GM21737 (cell line): ENCODE measurements around the gene TPRA1.

ENCODE experiments used
- ATAC-seq: cut with Tn5 transposase; IDR thresholded peaks from one replicate; pipeline ENCODE4 v1.9.1; 2021; ENCODE audit warnings: mild to moderate bottlenecking, moderate library complexity; ENCODE audit not compliant: unreplicated experiment

The TPRA1 gene

GRCh38 chr3:127566833-127567232, 23.7 kb downstream of the TPRA1 start:
- ATAC-seq, result no peak

GRCh38 chr3:127565711-127566110, 24.8 kb downstream of the TPRA1 start:
- ATAC-seq, result no peak

- no peak for ATAC-seq
These were observed 30.3 kb downstream of the TPRA1 start for GRCh38 chr3:127560051-127560787.

GRCh38 chr3:127556565-127556964, 34.0 kb downstream of the TPRA1 start:
- ATAC-seq, result no peak

- ATAC-seq, result no peak
These were observed 35.4 kb downstream of the TPRA1 start for GRCh38 chr3:127555108-127555507.

GRCh38 chr3:127552038-127552437, 38.5 kb downstream of the TPRA1 start:
- no peak for ATAC-seq

- no peak for ATAC-seq
These were observed 39.4 kb downstream of the TPRA1 start for GRCh38 chr3:127551178-127551577.

- ATAC-seq, result no peak
These were observed 39.9 kb downstream of the TPRA1 start for GRCh38 chr3:127550468-127551157.

GRCh38 chr3:127549826-127550467, 40.6 kb downstream of the TPRA1 start:
- no peak for ATAC-seq

- no peak for ATAC-seq
These were observed 42.5 kb downstream of the TPRA1 start for GRCh38 chr3:127547761-127548605.

GRCh38 chr3:127546970-127547733, 43.4 kb downstream of the TPRA1 start:
- ATAC-seq, result no peak

- no peak for ATAC-seq
These were observed 44.0 kb downstream of the TPRA1 start for GRCh38 chr3:127546554-127546953.

- no peak for ATAC-seq
These were observed 44.6 kb downstream of the TPRA1 start for GRCh38 chr3:127545711-127546457.

GRCh38 chr3:127545216-127545615, 45.3 kb downstream of the TPRA1 start:
- no peak for ATAC-seq

GRCh38 chr3:127544803-127545201, 45.7 kb downstream of the TPRA1 start:
- no peak for ATAC-seq

GRCh38 chr3:127544192-127544802, 46.2 kb downstream of the TPRA1 start:
- ATAC-seq, result no peak

- ATAC-seq, result no peak
These were observed 47.1 kb downstream of the TPRA1 start for GRCh38 chr3:127543441-127543840.

GRCh38 chr3:127542441-127542952, 48.0 kb downstream of the TPRA1 start:
- ATAC-seq, result no peak

- ATAC-seq, result no peak
These were observed 49.2 kb downstream of the TPRA1 start for GRCh38 chr3:127541320-127541719.
